ENCODE measurements around the gene NPIPA2.
"Not testable (repeated sequence)": the region's sequence is repeated elsewhere in the genome, so short reads cannot be mapped to it uniquely, and the experiment has no call there.

The NPIPA2 gene

GRCh38 chr16:14742273-14743128 lies at the start of gene NPIPA2:
Gene NPIPA2, plus strand, starts transcription at chr16:14742533. Its CDS starts 5,533 bp downstream, at chr16:14748066.
- in situ Hi-C loops (cut with MboI; ENCODE audit: low sequenced_read_pairs): not testable (repeated sequence)

- in situ Hi-C loops (cut with MboI; ENCODE audit: low sequenced_read_pairs): not testable (repeated sequence)
These were observed 48.2 kb upstream of the NPIPA2 start, which contains the start of gene PLA2G10 for GRCh38 chr16:14694129-14694528. Gene PLA2G10, minus strand, starts transcription at chr16:14694308. Its CDS starts 79 bp downstream, at chr16:14694229.

GRCh38 chr16:14701859-14702258 lies 40.5 kb upstream of the NPIPA2 start:
- in situ Hi-C loops (cut with MboI; ENCODE audit: low sequenced_read_pairs): not testable (repeated sequence)

- in situ Hi-C loops (cut with MboI; ENCODE audit: low sequenced_read_pairs): not testable (repeated sequence)
These were observed 39.7 kb upstream of the NPIPA2 start for GRCh38 chr16:14702672-14703071.

- in situ Hi-C loops (cut with MboI; ENCODE audit: low sequenced_read_pairs): not testable (repeated sequence)
These were observed 38.9 kb upstream of the NPIPA2 start, which contains the start of gene NPIPA3 for GRCh38 chr16:14703156-14704011. Gene NPIPA3, plus strand, starts transcription at chr16:14703411. Its CDS starts 5,533 bp downstream, at chr16:14708944.

- in situ Hi-C loops (cut with MboI; ENCODE audit: low sequenced_read_pairs): not testable (repeated sequence)
These were observed 9.1 kb upstream of the NPIPA2 start for GRCh38 chr16:14733233-14733632.

- in situ Hi-C loops (cut with MboI; ENCODE audit: low sequenced_read_pairs): not testable (repeated sequence)
These were observed 1.4 kb upstream of the NPIPA2 start for GRCh38 chr16:14740832-14741385.

- in situ Hi-C loops (cut with MboI; ENCODE audit: low sequenced_read_pairs): not testable (repeated sequence)
These were observed 539 bp upstream of the NPIPA2 start for GRCh38 chr16:14741794-14742193.

GRCh38 chr16:14773654-14774053 lies 31.3 kb downstream of the NPIPA2 start:
- in situ Hi-C loops (cut with MboI; ENCODE audit: low sequenced_read_pairs): not testable (repeated sequence)

GRCh38 chr16:14775624-14776023 lies 33.3 kb downstream of the NPIPA2 start:
- in situ Hi-C loops (cut with MboI; ENCODE audit: low sequenced_read_pairs): not testable (repeated sequence)

GRCh38 chr16:14776763-14777162 lies 34.4 kb downstream of the NPIPA2 start:
- in situ Hi-C loops (cut with MboI; ENCODE audit: low sequenced_read_pairs): not testable (repeated sequence)

GRCh38 chr16:14779368-14779877 lies 37.1 kb downstream of the NPIPA2 start:
- in situ Hi-C loops (cut with MboI; ENCODE audit: low sequenced_read_pairs): not testable (repeated sequence)

GRCh38 chr16:14786180-14786579 lies 43.8 kb downstream of the NPIPA2 start:
- in situ Hi-C loops (cut with MboI; ENCODE audit: low sequenced_read_pairs): not testable (repeated sequence)

GRCh38 chr16:14789577-14789976 lies 47.2 kb downstream of the NPIPA2 start:
- in situ Hi-C loops (cut with MboI; ENCODE audit: low sequenced_read_pairs): not testable (repeated sequence)

GRCh38 chr16:14790320-14790956 lies 48.1 kb downstream of the NPIPA2 start:
- in situ Hi-C loops (cut with MboI; ENCODE audit: low sequenced_read_pairs): not testable (repeated sequence)

- in situ Hi-C loops (cut with MboI; ENCODE audit: low sequenced_read_pairs): not testable (repeated sequence)
These were observed 50.6 kb downstream of the NPIPA2 start for GRCh38 chr16:14792914-14793313.

- in situ Hi-C loops (cut with MboI; ENCODE audit: low sequenced_read_pairs): not testable (repeated sequence)
These were observed 55.2 kb downstream of the NPIPA2 start for GRCh38 chr16:14797558-14797957.

GRCh38 chr16:14803577-14803976 lies 61.2 kb downstream of the NPIPA2 start:
- in situ Hi-C loops (cut with MboI; ENCODE audit: low sequenced_read_pairs): not testable (repeated sequence)

- in situ Hi-C loops (cut with MboI; ENCODE audit: low sequenced_read_pairs): not testable (repeated sequence)
These were observed 64.9 kb downstream of the NPIPA2 start for GRCh38 chr16:14807184-14807678.

GRCh38 chr16:14813890-14814289 lies 71.6 kb downstream of the NPIPA2 start:
- in situ Hi-C loops (cut with MboI; ENCODE audit: low sequenced_read_pairs): not testable (repeated sequence)
